CD4-positive, alpha-beta T cell treated with Interleukin-4 for 4 hours (primary cell): ENCODE data around the gene BARX1.

Experiments
- DNase-seq: peaks from one replicate; pipeline ENCODE4 v3.0.0-alpha.2; 2020

The BARX1 gene

GRCh38 chr9:93916358-93916757, 38.8 kb downstream of the BARX1 start:
- no peak for DNase-seq

DNA sequence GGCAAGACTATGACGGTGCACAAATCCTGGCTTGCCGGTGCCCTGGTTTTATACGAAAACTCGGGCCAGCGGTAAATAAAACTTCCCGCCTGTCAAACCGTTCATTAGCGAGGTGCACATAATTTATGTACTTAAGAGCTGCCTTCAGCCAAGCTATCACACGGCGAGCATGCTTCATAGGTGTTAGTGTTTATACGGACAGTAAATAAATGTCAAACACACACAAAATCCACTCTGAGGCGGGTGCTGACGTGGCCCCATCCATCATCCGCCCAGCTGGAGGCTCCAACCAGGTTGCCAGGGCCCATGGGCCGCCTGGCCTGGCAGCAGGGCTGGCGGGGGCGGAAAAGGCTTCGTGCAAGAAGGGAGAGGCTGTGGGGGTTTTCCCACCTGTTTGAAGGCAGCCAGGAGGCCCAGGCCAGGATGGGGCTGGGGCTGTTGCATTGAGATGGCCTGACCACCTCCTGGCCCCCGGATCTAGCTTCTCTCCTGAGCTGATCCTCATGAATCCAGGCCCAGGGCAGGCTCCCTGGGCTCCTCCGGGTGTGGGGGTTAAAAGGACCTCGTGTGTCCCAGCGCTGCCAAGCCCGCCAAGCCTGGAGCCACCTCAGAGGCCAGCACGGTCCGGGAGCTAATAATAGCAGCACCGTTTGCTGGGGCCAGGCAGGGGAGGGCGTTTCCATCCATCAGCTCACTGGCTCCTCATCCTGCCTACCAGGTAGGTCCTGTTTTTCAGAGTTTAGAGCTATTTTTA, 43.2 kb downstream of the BARX1 start:
- DNase-seq, result no peak

- DNase-seq, result no peak
These were observed 43.9 kb downstream of the BARX1 start for GRCh38 chr9:93911136-93911745.

DNA sequence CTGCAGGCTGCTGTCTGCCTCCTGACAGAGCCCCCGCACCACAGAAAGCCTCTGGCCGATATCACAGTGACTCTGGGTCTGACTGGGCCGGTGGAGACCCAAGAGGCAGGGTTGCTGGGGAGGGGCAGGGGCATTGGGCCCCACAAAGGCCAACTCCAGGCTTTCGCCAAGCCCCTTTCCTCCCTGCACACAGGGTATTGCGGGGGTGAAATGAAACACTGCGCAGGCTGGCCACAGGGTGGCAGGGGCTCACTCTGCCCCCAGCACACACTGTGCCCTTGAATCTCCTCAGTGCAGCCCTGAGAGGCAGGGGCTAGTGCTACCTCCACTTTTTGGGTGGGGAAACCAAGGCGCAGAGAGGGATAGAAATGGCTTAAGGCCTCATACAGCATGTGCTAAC, 44.6 kb downstream of the BARX1 start:
- DNase-seq, result no peak

GRCh38 chr9:93910196-93910595, 45.0 kb downstream of the BARX1 start:
- no peak for DNase-seq

GRCh38 chr9:93909242-93909616, 45.9 kb downstream of the BARX1 start:
- DNase-seq, result no peak

DNA sequence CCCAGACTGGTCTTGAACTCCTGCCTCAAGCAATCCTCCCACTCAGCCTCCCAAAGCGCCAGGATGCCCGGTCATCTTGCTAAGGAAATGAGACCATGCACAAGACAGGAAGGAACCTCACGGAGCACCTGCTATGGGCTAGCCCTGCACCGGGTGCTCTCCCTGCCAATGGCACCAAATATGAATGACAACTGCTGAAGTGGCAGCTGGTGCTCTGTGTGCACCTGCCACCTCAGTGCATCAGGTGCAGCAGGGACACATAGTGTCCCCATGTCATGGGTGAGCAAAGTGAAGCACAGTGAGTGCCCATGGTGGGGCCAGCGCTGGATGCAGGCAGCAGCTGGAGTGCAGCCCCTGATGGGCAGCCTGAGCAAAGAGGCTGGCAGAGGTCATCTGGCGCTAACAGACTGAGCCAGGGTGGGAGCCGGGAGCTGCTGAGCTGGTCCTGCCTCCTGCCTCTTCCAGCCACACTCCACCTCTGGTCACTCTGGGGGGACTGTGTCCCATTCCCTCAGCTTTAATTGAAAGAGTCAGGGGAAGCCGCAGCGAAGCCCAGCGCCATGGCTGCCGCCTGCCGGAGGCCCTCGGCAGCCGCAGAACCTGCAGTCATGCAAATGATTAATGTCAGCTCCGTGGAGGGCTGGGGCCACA, 46.4 kb downstream of the BARX1 start:
- DNase-seq, result no peak

DNA sequence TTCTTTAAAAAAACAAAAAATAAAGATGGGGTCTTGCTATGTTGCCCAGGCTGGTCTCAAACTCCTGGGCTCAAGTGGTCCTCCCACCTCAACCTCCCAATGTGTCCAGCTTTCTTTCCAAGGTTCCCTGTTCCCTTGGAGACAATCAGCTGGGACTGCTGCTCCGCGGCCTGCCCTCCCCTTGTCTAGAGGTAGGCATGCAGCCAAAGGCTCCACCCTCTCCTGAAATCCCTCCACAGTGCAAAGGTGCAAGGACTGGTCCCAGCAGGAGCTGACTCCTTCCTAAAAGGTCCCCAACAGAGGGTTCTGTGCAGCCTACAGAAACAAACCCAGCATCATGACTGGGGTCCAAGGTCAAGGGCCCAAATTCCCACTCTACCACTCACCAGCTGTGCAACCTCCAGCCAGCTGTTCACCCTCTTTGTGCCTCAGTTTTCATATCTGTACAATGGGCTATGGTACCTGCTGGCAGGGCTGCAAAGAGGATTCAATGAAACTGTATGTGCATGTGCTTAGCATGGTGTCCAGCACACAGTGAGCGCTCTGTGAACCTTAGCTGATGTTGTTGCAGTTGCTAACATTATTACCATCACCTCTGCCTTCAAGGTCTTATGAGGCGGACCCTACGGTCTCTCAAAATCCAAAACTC, 47.5 kb downstream of the BARX1 start:
- DNase-seq, result no peak

DNA sequence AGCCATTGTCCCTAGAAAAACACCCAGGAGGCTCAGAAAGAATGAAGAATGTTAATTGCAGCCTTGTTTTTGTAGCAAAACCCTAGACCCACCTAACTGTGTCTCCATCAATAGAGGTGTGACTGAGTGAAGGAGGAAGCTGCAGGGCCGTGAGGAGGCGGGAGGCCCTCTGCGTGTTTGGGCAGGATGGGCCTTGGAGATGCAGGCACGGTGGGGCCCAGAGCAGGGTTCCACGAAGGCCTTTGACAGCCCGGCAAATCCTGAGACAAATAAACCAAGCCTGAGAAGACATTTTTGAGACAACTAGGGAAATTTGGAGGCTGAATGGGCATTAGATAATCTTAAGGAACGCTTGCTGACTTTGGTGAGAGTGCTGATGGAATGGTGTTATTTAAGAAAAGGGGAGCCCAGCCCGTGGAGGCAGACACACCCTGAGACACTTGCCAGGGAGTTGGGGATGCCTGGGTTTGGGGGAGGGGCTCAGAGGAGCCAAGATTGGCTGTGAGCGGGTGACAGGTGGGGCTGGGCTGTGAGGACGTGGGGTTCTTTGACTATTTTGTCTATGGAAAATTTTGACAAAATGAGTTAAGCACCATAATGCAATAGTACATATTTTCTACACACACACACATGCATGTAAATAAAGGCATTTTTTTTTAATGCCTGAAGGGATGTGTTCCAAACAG, 48.8 kb downstream of the BARX1 start:
- no peak for DNase-seq

DNA sequence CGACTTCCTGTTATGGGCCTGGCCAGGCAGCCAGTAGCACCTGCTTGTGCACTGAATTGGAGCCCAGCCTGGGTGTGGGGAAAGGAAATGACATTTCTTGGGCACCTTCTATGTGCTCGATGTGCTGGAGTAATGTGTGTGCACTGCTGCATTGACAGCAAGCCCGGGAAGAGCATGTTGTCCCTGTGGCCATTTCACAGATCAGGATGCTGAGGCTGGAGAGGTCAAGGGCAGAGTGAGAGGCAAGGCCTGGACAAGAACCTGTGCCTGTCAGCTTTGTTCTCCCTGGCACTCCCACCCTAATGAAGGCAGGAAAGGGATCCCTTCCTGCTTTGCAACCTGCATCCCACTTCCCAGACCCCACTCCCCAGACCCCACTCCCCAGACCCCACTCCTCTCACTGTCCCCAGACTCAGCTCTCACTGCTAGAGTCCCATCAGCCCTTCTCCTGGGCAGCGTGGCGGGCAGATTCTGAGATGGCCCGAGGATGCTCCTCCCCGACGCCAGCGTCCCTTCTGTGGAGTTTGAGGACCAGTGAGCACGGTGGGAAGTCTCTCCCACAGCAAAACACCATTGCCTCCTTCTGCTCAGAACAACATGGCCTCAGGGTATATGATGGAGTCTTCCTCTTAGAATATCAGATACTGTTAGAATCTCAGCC, 49.6 kb downstream of the BARX1 start:
- DNase-seq, result no peak

DNA sequence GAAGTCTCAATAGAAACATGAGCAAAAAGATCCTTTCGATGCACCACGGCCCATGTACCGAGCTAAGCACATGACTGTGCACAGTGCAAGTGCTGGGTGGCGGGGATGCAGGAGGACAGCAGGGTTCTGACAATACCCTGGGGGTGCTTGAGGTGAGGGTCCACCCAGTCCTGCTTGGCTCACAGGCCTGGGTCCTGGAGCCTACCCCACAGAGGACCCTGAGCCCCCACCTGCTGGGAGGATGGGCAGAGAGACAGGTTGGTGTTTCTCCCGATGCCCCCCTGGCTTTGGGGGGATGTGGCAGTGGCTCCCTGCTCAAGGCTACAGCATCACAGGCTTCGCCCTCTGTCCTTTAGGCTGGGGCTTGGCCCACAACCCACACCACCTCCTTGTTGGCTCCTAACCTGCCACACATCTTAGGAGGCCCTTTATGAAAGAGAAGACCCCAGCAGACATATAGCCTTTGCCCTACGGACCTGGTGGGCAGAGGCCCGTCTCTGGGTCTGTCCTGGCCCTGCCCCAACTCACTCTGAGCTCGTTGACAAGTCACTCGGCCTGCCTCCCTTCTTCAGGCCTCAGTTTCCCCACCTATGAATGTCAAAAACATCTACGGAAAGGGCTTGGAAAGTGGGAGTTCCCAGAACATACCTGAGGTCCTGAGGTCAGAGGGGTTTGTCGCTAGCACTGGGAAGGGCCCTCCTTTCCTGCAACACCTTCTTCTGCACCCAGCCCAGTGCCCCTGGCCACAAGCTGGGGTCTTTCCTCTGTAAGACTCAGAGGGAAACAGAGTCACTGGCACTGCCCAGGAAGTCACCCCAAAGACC, 50.3 kb downstream of the BARX1 start:
- no peak for DNase-seq

GRCh38 chr9:93903886-93904648, 51.1 kb downstream of the BARX1 start:
- no peak for DNase-seq

DNA sequence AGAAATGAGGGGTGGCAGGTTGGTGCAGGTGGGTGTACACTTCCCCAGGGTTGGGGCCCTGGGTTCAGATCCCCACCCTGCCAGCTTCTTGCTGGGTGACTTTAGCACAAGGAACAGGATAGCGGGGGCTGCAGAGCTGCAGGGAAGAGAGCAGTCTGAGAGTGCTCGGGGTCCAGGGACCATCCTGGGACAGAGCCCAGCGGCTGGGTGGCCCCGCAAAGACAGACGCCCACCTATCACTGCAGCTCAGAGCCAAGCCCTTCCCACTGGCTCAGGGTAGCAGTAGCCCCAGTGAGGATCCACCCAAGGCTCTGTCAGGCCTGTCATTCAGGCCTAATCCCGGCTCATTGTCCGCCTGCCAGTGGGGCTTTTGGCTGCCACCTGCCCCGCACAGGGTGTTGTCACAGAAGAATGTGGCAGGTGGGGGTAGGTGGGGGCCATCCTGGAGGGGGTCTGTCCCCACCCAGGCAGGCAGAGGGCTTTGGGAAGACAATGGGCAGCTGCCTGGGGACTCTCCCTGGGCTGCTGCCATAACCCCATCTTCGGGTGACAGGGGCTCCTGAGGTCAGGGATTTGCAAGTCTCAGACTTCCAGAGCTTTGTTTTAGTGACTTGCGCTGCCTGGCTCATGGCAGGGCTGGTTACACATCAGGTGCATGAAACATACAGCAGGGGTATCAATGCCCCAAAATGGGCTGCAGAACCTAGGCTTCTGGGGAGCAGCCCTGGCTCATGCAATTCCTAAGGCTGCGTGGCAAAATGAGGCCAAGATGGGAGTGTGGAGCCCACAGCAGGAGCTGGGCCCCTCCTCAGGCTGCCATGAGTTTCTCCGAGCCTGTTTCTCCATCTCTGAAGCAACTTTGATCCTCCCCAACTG, 52.1 kb downstream of the BARX1 start:
- no peak for DNase-seq

DNA sequence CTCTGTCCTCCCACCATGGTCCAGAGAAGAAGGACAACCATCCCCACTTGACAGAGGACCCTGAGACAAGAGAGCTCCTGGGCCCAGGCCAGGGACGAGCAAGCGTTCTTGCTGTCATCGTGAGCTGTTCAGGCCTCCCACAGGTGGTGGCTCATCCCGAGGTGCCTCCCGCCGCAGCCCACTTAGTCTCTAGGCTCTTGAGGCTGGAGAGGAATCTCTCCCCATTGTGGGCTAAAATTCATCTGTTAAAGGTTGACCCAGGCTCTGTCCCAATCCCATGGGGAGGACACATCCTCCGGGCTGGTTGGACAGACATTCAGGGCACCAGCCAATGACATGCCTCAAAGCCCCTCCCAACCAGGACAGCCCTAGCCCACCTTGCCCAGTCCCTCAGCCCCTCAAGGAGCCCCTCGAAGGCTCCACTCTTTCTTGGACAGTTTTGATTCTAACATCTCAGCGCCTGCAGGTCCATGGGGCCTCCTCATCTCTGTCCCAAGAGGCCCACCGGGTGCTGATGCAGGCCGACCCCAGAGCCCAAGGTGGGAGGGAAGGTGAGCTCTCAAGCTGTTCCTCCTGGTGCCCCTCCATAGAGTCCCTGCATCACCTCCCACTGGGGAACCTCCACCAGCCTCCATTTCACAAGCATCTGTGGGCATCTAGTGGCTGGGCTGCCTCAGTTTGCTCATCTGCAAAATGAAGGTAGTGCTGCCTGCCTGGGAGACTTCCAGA, 52.9 kb downstream of the BARX1 start:
- DNase-seq, result no peak
